MM.1S (cell line): ENCODE measurements around the gene GAS5.

Experiments
- CTCF ChIP-seq: fragments of 300-600 bp; sonication (generic); IDR thresholded peaks from 2 replicates; pipeline ENCODE4 v1.5.1; 2016; ENCODE audit warnings: antibody characterized with exemption, low read length, mixed read lengths
- EZH2 ChIP-seq: fragments of 300-600 bp; sonication (generic); optimal IDR thresholded peaks from 2 replicates; pipeline ENCODE3; 2017; ENCODE audit warnings: low read depth, mild to moderate bottlenecking, antibody characterized with exemption, low read length, mixed read lengths
- EZH2phosphoT487 ChIP-seq: fragments of 300-600 bp; sonication (generic); IDR thresholded peaks from 2 replicates; pipeline ENCODE4 v1.6.1; 2018; ENCODE audit warnings: antibody characterized with exemption, low read length

- TF ChIP-seq CTCF, result no peak
- TF ChIP-seq EZH2, result no peak
- no peak for TF ChIP-seq EZH2phosphoT487
Measured at GRCh38 chr1:173861731-173862145, 6.1 kb downstream of the GAS5 start.
